Uterus (tissue), 4 donors: Measurements from ENCODE around the gene KDM1A. TPM values are rescaled to one million over a fixed set of nuclear protein-coding genes. Genes with fewer than 3 reads are reported as not detected.

Experiments
- DNase-seq, 2 donors: peaks; one replicate each; pipeline ENCODE4 v3.0.0-alpha.2; 2019 to 2020
- H3K27ac ChIP-seq, 2 donors: fragments of 200-600 bp; sonication (generic); 1 replicate in 1 of 2; 2 replicates in 1 of 2; pipeline ENCODE4 v1.5.1; 2016 to 2018
- H3K27me3 ChIP-seq, 2 donors: fragments of 200-600 bp; sonication (generic); one replicate each; pipeline ENCODE4 v1.5.1; 2018 to 2019; ENCODE audit warnings: control low read depth in 1 of 2
- H3K36me3 ChIP-seq, 2 donors: fragments of 200-600 bp; sonication (generic); one replicate each; pipeline ENCODE4 v1.5.1; 2019; ENCODE audit warnings: control low read depth in 1 of 2
- H3K4me1 ChIP-seq, 2 donors: fragments of 200-600 bp; sonication (generic); one replicate each; pipeline ENCODE4 v1.5.1; 2018 to 2019; ENCODE audit warnings: control low read depth in 1 of 2
- H3K4me3 ChIP-seq, 2 donors: fragments of 200-600 bp; sonication (generic); 1 replicate in 1 of 2; 2 replicates in 1 of 2; pipeline ENCODE4 v1.5.1; 2018 to 2019; ENCODE audit warnings: mild to moderate bottlenecking in 1 of 2
- H3K9me3 ChIP-seq, 2 donors: fragments of 200-600 bp; sonication (generic); one replicate each; pipeline ENCODE4 v1.5.1; 2019; ENCODE audit warnings: control low read depth in 1 of 2
- POLR2A ChIP-seq, 2 donors: fragments of 450-650 bp; IDR thresholded peaks; one replicate each; pipeline ENCODE4 v1.6.1; 2016; ENCODE audit warnings: antibody characterized with exemption in 2 of 2, mild to moderate bottlenecking in 1 of 2, moderate library complexity in 1 of 2
- intact Hi-C: fragments of 100-400 bp; cut with DNase I; formaldehyde crosslinking; loops from one replicate; pipeline ENCODE4 v1.15.1; 2023; ENCODE audit warnings: low total_unique reads
- total RNA-seq, 4 donors: library from RNA; depleted of rRNA in 3 of 4; stranded (reverse); fragments of >200 nt in 3 of 4; gene quantifications; one replicate each; pipeline versions ENCODE4 v1.1.0 to v1.2.4, GENCODE V29; 2014 to 2023
- TF ChIP-seq, protein P1 (sequence below), 4 experiments: fragments of 200-600 bp in 2 of 4; fragments of 450-650 bp in 2 of 4; sonication (generic) in 2 of 4; IDR thresholded peaks; one replicate each; pipeline ENCODE4 v1.5.1; 2016 to 2019; ENCODE audit warnings: antibody characterized with exemption in 4 of 4, mild to moderate bottlenecking in 2 of 4, moderate library complexity in 1 of 4
- donor health status: DM: yes; HTN: yes; CAD: no.

The KDM1A gene
- total RNA-seq, 4 donors from 2014 or later, result 31.5 to 137 (median 57.3) TPM

DNA sequence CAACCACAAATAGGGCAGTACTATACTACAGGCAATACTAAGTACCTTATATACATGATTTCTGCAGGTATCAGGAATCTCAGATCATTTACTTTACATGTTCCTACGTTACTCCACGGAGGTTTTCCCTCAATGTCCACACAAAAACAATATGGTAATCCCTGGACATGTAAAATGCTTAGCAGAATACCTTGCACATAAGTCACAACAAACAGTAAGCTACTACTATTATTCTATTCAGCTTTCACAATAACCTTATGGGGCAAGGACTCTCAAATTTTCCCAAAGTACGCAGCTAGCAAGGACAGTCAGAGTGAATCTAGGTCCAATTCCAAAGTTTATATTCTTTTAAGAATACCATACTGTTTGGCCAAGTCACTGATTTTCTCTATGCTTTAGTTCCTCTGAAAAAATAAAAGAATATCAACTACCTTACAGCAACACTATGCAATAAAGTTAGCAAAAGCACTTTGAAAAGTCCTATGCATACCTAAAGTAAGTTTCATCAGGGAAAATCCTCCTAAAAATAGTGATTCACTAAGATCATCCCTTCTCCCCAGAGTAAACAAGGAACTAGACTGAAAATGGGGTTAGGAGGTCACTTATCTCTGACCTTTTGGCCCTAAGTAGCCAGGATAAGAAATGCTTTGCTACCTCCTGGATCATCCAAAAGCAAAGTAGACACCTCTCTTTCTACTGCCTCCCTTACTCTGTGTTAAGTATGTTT, 82.0 kb downstream of the KDM1A start:
- intact Hi-C loops, result no loop called here
- Histone ChIP-seq H3K4me1 (peaks cover 7 to 9% of the 10 kb centered on the region in 2 donors), H3K27me3 (no peaks in the 10 kb centered on the region), H3K36me3 (no peaks in the 10 kb centered on the region), H3K4me3 (no peak overlapping the region), H3K27ac (peak overlapping the region; percentile 55 to 57), H3K9me3 (no peaks in the 10 kb centered on the region)
- DNase-seq, result no peak
- TF ChIP-seq, protein P1, sequence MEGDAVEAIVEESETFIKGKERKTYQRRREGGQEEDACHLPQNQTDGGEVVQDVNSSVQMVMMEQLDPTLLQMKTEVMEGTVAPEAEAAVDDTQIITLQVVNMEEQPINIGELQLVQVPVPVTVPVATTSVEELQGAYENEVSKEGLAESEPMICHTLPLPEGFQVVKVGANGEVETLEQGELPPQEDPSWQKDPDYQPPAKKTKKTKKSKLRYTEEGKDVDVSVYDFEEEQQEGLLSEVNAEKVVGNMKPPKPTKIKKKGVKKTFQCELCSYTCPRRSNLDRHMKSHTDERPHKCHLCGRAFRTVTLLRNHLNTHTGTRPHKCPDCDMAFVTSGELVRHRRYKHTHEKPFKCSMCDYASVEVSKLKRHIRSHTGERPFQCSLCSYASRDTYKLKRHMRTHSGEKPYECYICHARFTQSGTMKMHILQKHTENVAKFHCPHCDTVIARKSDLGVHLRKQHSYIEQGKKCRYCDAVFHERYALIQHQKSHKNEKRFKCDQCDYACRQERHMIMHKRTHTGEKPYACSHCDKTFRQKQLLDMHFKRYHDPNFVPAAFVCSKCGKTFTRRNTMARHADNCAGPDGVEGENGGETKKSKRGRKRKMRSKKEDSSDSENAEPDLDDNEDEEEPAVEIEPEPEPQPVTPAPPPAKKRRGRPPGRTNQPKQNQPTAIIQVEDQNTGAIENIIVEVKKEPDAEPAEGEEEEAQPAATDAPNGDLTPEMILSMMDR (IDR thresholded peaks at IDR 0.05), result no peak
- no peak for TF ChIP-seq POLR2A (IDR thresholded peaks at IDR 0.05)

DNA sequence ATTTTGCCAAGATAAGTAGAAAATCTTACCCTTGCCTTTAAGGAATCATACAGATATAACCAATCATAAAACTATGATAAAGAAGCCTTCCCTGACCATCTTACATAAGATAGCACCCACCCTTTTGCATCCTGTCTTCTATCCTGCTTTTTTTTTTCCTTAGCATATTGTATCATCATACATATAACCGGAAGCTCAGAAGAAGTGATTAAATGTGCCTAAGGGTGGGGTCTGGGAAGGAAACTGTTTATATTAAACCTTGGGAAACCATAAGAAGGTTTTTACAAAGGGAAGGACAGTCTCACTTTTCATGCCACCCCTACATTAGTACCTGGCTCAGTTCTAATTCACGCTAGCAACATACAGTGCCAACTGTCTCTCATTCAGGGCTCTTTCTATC, 82.6 kb downstream of the KDM1A start:
- no peak for DNase-seq
- intact Hi-C loops, result no loop called here
- H3K27me3 ChIP-seq, result no peaks in the 10 kb centered on the region
- H3K9me3 ChIP-seq, result no peaks in the 10 kb centered on the region
- no peaks in the 10 kb centered on the region for H3K36me3 ChIP-seq
- H3K4me1 ChIP-seq, result peaks cover 7 to 9% of the 10 kb centered on the region in 2 donors
- peak overlapping the region; percentile 55 to 57 for H3K27ac ChIP-seq
- no peak for TF ChIP-seq POLR2A (IDR thresholded peaks at IDR 0.05)
- TF ChIP-seq, protein P1 (IDR thresholded peaks at IDR 0.05), result no peak
- H3K4me3 ChIP-seq, result no peak overlapping the region

DNA sequence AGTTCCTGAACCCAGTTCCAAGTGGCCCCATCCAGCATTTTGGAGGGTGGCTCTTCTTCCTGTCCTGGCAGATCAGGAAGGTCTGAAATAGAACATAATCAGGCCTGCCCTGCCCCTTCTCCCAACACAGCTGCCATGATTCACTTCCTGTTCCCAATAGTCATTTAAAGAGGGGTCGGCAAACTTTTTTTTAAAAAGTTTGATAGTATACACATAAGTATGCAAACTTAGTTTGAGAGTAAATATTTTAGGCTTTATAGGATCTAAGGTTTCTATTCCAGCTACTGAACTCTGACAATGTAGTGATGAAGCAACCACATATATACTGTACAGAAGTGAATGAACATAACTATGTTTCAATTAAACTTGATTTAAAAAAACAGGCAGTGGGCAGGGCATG, 83.0 kb downstream of the KDM1A start:
- intact Hi-C loops, result no loop called here
- Histone ChIP-seq H3K4me1 (peaks cover 7 to 9% of the 10 kb centered on the region in 2 donors), H3K9me3 (no peaks in the 10 kb centered on the region), H3K27ac (peak overlapping the region; percentile 55 to 57), H3K36me3 (no peaks in the 10 kb centered on the region), H3K27me3 (no peaks in the 10 kb centered on the region), H3K4me3 (no peak overlapping the region)
- no peak for DNase-seq
- TF ChIP-seq, protein P1 (IDR thresholded peaks at IDR 0.05), result no peak
- no peak for TF ChIP-seq POLR2A (IDR thresholded peaks at IDR 0.05)

DNA sequence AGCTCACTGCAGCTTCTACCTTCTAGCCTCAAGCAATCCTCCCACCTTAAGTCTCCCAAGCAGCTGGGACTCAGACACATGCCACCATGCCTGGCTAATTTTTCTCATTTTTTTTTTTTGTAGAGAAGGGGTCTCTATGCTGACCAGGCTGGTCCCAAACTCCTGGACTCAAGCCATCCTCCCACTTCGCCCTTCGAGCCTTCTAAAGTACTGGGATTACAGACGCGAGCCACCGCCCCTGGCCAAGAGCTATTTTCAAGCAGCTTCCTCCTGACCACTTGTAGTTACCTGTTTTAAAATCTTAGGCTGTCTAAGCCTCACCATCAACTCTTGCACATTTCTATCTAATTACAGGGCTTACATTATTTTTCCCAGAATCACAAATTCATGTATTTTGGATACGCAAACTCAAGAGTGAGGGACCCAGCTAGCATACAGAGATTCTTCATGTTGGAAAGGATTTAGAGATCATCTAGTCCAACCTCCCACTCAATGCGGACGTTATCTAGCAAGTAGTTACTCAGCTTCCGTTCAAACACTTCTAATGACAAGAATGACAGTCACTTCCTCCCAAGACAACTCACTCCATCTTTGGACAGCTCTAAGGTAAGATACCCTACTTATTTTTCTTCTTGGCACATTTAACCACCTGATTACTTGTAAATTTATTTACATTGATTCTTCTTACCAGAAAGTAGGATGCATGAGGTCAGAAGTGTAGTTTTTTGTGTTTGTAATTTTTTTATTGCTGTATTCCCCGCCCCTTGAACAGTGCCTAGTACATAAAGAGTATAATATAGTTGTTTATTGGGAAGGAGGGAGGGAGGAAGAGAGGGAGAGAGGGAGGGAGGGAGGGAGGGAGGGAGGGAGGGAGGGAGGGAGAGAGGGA, 84.0 kb downstream of the KDM1A start:
- Histone ChIP-seq H3K4me1 (peaks cover 7 to 9% of the 10 kb centered on the region in 2 donors), H3K36me3 (no peaks in the 10 kb centered on the region), H3K9me3 (no peaks in the 10 kb centered on the region), H3K27me3 (no peaks in the 10 kb centered on the region), H3K27ac (peak overlapping the region; percentile 55 to 57), H3K4me3 (no peak overlapping the region)
- TF ChIP-seq, protein P1 (IDR thresholded peaks at IDR 0.05), result no peak
- no peak for TF ChIP-seq POLR2A (IDR thresholded peaks at IDR 0.05)
- intact Hi-C loops, result no loop called here
- no peak for DNase-seq
